ENCODE measurements around the gene RNF208. TPM values are rescaled to one million over a fixed set of nuclear protein-coding genes. Genes with fewer than 3 reads are reported as not detected.

RNF208 gene
- total and polyA plus RNA-seq, 9 of the 15 experiments (the other 6 are each of a cell fraction or from before 2014, with no cell fraction given): 0.15 to 6.9 (median 0.50) TPM; not detected in 2

GRCh38 chr9:137188490-137189296, 33.3 kb downstream of the RNF208 start, which contains the start of the genes ANAPC2 and SSNA1 (continued):
- TF ChIP-seq, protein P1, sequence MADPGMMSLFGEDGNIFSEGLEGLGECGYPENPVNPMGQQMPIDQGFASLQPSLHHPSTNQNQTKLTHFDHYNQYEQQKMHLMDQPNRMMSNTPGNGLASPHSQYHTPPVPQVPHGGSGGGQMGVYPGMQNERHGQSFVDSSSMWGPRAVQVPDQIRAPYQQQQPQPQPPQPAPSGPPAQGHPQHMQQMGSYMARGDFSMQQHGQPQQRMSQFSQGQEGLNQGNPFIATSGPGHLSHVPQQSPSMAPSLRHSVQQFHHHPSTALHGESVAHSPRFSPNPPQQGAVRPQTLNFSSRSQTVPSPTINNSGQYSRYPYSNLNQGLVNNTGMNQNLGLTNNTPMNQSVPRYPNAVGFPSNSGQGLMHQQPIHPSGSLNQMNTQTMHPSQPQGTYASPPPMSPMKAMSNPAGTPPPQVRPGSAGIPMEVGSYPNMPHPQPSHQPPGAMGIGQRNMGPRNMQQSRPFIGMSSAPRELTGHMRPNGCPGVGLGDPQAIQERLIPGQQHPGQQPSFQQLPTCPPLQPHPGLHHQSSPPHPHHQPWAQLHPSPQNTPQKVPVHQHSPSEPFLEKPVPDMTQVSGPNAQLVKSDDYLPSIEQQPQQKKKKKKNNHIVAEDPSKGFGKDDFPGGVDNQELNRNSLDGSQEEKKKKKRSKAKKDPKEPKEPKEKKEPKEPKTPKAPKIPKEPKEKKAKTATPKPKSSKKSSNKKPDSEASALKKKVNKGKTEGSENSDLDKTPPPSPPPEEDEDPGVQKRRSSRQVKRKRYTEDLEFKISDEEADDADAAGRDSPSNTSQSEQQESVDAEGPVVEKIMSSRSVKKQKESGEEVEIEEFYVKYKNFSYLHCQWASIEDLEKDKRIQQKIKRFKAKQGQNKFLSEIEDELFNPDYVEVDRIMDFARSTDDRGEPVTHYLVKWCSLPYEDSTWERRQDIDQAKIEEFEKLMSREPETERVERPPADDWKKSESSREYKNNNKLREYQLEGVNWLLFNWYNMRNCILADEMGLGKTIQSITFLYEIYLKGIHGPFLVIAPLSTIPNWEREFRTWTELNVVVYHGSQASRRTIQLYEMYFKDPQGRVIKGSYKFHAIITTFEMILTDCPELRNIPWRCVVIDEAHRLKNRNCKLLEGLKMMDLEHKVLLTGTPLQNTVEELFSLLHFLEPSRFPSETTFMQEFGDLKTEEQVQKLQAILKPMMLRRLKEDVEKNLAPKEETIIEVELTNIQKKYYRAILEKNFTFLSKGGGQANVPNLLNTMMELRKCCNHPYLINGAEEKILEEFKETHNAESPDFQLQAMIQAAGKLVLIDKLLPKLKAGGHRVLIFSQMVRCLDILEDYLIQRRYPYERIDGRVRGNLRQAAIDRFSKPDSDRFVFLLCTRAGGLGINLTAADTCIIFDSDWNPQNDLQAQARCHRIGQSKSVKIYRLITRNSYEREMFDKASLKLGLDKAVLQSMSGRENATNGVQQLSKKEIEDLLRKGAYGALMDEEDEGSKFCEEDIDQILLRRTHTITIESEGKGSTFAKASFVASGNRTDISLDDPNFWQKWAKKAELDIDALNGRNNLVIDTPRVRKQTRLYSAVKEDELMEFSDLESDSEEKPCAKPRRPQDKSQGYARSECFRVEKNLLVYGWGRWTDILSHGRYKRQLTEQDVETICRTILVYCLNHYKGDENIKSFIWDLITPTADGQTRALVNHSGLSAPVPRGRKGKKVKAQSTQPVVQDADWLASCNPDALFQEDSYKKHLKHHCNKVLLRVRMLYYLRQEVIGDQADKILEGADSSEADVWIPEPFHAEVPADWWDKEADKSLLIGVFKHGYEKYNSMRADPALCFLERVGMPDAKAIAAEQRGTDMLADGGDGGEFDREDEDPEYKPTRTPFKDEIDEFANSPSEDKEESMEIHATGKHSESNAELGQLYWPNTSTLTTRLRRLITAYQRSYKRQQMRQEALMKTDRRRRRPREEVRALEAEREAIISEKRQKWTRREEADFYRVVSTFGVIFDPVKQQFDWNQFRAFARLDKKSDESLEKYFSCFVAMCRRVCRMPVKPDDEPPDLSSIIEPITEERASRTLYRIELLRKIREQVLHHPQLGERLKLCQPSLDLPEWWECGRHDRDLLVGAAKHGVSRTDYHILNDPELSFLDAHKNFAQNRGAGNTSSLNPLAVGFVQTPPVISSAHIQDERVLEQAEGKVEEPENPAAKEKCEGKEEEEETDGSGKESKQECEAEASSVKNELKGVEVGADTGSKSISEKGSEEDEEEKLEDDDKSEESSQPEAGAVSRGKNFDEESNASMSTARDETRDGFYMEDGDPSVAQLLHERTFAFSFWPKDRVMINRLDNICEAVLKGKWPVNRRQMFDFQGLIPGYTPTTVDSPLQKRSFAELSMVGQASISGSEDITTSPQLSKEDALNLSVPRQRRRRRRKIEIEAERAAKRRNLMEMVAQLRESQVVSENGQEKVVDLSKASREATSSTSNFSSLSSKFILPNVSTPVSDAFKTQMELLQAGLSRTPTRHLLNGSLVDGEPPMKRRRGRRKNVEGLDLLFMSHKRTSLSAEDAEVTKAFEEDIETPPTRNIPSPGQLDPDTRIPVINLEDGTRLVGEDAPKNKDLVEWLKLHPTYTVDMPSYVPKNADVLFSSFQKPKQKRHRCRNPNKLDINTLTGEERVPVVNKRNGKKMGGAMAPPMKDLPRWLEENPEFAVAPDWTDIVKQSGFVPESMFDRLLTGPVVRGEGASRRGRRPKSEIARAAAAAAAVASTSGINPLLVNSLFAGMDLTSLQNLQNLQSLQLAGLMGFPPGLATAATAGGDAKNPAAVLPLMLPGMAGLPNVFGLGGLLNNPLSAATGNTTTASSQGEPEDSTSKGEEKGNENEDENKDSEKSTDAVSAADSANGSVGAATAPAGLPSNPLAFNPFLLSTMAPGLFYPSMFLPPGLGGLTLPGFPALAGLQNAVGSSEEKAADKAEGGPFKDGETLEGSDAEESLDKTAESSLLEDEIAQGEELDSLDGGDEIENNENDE (IDR thresholded peaks at IDR 0.05; ENCODE audit: low read depth, low read length): peak; percentile 44
- TF ChIP-seq SMARCA5 (IDR thresholded peaks at IDR 0.05): peak; percentile 51; the same call in 1 of the 2 replicates
- peak; percentile 97 for TF ChIP-seq ARID4B (CRISPR knock-in tag; IDR thresholded peaks at IDR 0.05)
- TF ChIP-seq SETDB1 (IDR thresholded peaks at IDR 0.05; ENCODE audit: low read length): peak; percentile 86
- TF ChIP-seq, protein P2, sequence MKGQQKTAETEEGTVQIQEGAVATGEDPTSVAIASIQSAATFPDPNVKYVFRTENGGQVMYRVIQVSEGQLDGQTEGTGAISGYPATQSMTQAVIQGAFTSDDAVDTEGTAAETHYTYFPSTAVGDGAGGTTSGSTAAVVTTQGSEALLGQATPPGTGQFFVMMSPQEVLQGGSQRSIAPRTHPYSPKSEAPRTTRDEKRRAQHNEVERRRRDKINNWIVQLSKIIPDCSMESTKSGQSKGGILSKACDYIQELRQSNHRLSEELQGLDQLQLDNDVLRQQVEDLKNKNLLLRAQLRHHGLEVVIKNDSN (CRISPR knock-in tag; IDR thresholded peaks at IDR 0.05): peak; percentile 64
- TF ChIP-seq KAT2B (IDR thresholded peaks at IDR 0.05; ENCODE audit: low read depth, low read length): peak; percentile 65
- TF ChIP-seq TCF7 (IDR thresholded peaks at IDR 0.05; ENCODE audit: borderline replicate concordance): no peak; the same call in 1 of the 2 replicates
- TF ChIP-seq RBM15 (IDR thresholded peaks at IDR 0.05; ENCODE audit: insufficient read depth, low read length): no peak
- no peak for TF ChIP-seq CC2D1A (IDR thresholded peaks at IDR 0.05)
- no peak for TF ChIP-seq KLF10 (CRISPR knock-in tag; IDR thresholded peaks at IDR 0.05)
- TF ChIP-seq MAFK (IDR thresholded peaks at IDR 0.05; ENCODE audit: low read length): peak; percentile 36; the same call in 1 of the 2 replicates

Data from K562 (cell line).